Peyer's patch (tissue), 4 donors: ENCODE results near the gene ZNF775.

Source experiments
- POLR2A ChIP-seq, 2 donors: fragments of 450-650 bp; IDR thresholded peaks; one replicate each; pipeline ENCODE4 v1.5.1; 2017; ENCODE audit warnings: antibody characterized with exemption in 2 of 2, mild to moderate bottlenecking in 2 of 2, moderate library complexity in 2 of 2
- TF ChIP-seq, protein P1 (sequence below), 6 experiments: fragments of 450-650 bp in 4 of 6; fragments of 200-600 bp in 2 of 6; sonication (generic) in 1 of 6; IDR thresholded peaks; one replicate each; pipeline ENCODE4 v1.5.1; 2017 to 2019; ENCODE audit warnings: antibody characterized with exemption in 6 of 6, mild to moderate bottlenecking in 3 of 6, moderate library complexity in 1 of 6

DNA sequence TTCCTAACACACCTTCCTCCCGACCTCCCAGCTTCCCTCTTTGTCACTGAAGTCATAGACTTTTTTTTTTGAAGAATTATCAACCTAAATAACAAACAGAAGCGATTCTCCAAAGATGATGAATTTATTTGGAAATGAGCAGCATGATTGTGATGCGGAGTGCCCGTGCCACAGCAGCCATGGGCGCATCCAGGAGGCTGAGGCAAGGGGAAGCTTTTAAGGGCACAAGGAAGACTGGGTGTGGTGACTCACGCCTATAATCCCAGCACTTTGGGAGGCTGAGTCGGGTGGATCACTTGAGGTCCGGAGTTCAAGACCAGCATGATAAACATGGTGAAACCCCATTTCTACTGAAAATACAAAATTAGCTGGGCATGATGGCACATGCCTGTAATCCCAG lies 55.1 kb downstream of the ZNF775 start:
- TF ChIP-seq POLR2A (IDR thresholded peaks at IDR 0.05): no peak
- TF ChIP-seq, protein P1, sequence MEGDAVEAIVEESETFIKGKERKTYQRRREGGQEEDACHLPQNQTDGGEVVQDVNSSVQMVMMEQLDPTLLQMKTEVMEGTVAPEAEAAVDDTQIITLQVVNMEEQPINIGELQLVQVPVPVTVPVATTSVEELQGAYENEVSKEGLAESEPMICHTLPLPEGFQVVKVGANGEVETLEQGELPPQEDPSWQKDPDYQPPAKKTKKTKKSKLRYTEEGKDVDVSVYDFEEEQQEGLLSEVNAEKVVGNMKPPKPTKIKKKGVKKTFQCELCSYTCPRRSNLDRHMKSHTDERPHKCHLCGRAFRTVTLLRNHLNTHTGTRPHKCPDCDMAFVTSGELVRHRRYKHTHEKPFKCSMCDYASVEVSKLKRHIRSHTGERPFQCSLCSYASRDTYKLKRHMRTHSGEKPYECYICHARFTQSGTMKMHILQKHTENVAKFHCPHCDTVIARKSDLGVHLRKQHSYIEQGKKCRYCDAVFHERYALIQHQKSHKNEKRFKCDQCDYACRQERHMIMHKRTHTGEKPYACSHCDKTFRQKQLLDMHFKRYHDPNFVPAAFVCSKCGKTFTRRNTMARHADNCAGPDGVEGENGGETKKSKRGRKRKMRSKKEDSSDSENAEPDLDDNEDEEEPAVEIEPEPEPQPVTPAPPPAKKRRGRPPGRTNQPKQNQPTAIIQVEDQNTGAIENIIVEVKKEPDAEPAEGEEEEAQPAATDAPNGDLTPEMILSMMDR (IDR thresholded peaks at IDR 0.05): no peak
